GM12878 (cell line): ENCODE measurements around the gene KCNG1. TPM values are rescaled to one million over a fixed set of nuclear protein-coding genes. Genes with fewer than 3 reads are reported as not detected.
A peak's percentile ranks its signal among the peaks of the same experiment; 100 is the strongest.

Source experiments
- ASH2L ChIP-seq: fragments of 300-600, 200-600 bp; sonication (generic); IDR thresholded peaks from 2 replicates; pipeline ENCODE4 v1.6.1; 2017; ENCODE audit warnings: low read depth, mild to moderate bottlenecking, borderline replicate concordance
- CREB1 ChIP-seq: IDR thresholded peaks from 2 replicates; pipeline ENCODE4 v1.6.1; 2012; ENCODE audit warnings: low read depth, mild to moderate bottlenecking, inconsistent platforms
- JUND ChIP-seq: IDR thresholded peaks from 2 replicates; pipeline ENCODE4 v1.6.1; 2012; ENCODE audit warnings: low read depth, mild to moderate bottlenecking, low read length, improper control_type of control experiment, moderate library complexity
- NFXL1 ChIP-seq: fragments of 450-650 bp; IDR thresholded peaks from 2 replicates; pipeline ENCODE4 v1.6.1; 2017; ENCODE audit warnings: antibody characterized with exemption, mild to moderate bottlenecking, borderline replicate concordance
- NFYA ChIP-seq: IDR thresholded peaks from 2 replicates; pipeline ENCODE4 v1.6.1; 2011; ENCODE audit warnings: low read depth, mild to moderate bottlenecking, low read length, improper control_type of control experiment, borderline replicate concordance
- NR2C1 ChIP-seq: fragments of 450-650 bp; IDR thresholded peaks from 2 replicates; pipeline ENCODE4 v1.6.1; 2017; ENCODE audit warnings: antibody characterized with exemption, mild to moderate bottlenecking, moderate library complexity
- PAX5 ChIP-seq: IDR thresholded peaks from 2 replicates; pipeline ENCODE4 v1.6.1; 2011; ENCODE audit warnings: low read depth, low read length, borderline replicate concordance
- PML ChIP-seq: IDR thresholded peaks from 2 replicates; pipeline ENCODE4 v1.6.1; 2012; ENCODE audit warnings: low read length, inconsistent platforms
- POLR2AphosphoS2 ChIP-seq: IDR thresholded peaks from 2 replicates; pipeline ENCODE4 v1.6.1; 2011; ENCODE audit warnings: low read depth, mild to moderate bottlenecking, low read length, improper control_type of control experiment, moderate library complexity
- SMARCA5 ChIP-seq: fragments of 450-650 bp; IDR thresholded peaks from 2 replicates; pipeline ENCODE4 v1.6.1; 2017; ENCODE audit warnings: mild to moderate bottlenecking
- SMC3 ChIP-seq: IDR thresholded peaks from 2 replicates; pipeline ENCODE4 v1.6.1; 2011; ENCODE audit warnings: low read length, improper control_type of control experiment, borderline replicate concordance
- SREBF1 ChIP-seq: IDR thresholded peaks from 2 replicates; pipeline ENCODE4 v1.6.1; 2012; ENCODE audit warnings: mild to moderate bottlenecking, low read length
- ZBED1 ChIP-seq: IDR thresholded peaks from 2 replicates; pipeline ENCODE4 v1.6.1; 2016; ENCODE audit warnings: borderline replicate concordance
- ZSCAN29 ChIP-seq: fragments of 450-650 bp; IDR thresholded peaks from 2 replicates; pipeline ENCODE4 v1.6.1; 2017; ENCODE audit warnings: mild to moderate bottlenecking, moderate library complexity
- polyA plus RNA-seq, 11 experiments: library from polyadenylated mRNA; depleted of rRNA in 4 of 11; unstranded in 6 of 11; stranded (reverse) in 5 of 11; fragments of >200 nt; fragmentation: Nextera tagmentation in 4 of 11; fragmentation: Illumina TruSeq in 1 of 11; extraction: Ambion mirVana in 4 of 11; extraction: Trizol in 1 of 11; gene quantifications; 1 replicate in 1 of 11; 2 replicates in 10 of 11; pipeline versions ENCODE4 v1.2.1 to v1.2.3, GENCODE V29; 2011 to 2016; ENCODE audit warnings: inconsistent platforms in 2 of 11, missing spikeins in 2 of 11, low read depth in 1 of 11
- total RNA-seq, 4 experiments: library from RNA; depleted of rRNA in 3 of 4; stranded (reverse); fragments of >200 nt in 3 of 4; fragmentation: Illumina TruSeq in 1 of 4; extraction: Trizol in 1 of 4; gene quantifications; 2 replicates each; pipeline versions ENCODE4 v1.2.1 to v1.2.3, GENCODE V29; 2013 to 2021
- TF ChIP-seq, protein P1 (sequence below): fragments of 450-650 bp; formaldehyde crosslinking; IDR thresholded peaks from 2 replicates; pipeline ENCODE4 v1.4.0; 2022; ENCODE audit warnings: mild to moderate bottlenecking, moderate library complexity
- TF ChIP-seq, protein P2 (sequence below): fragments of 450-650 bp; IDR thresholded peaks from 2 replicates; pipeline ENCODE4 v1.6.1; 2018; ENCODE audit warnings: borderline replicate concordance, mild to moderate bottlenecking; ENCODE audit not compliant: partially characterized antibody
- TF ChIP-seq, protein P3 (sequence below): fragments of 150-350 bp; IDR thresholded peaks from 2 replicates; pipeline ENCODE4 v1.6.1; 2016; ENCODE audit warnings: low read depth, low read length

The KCNG1 gene
- total and polyA plus RNA-seq, 10 of the 15 experiments (the other 5 are each of a cell fraction or from before 2014, with no cell fraction given): not detected

DNA sequence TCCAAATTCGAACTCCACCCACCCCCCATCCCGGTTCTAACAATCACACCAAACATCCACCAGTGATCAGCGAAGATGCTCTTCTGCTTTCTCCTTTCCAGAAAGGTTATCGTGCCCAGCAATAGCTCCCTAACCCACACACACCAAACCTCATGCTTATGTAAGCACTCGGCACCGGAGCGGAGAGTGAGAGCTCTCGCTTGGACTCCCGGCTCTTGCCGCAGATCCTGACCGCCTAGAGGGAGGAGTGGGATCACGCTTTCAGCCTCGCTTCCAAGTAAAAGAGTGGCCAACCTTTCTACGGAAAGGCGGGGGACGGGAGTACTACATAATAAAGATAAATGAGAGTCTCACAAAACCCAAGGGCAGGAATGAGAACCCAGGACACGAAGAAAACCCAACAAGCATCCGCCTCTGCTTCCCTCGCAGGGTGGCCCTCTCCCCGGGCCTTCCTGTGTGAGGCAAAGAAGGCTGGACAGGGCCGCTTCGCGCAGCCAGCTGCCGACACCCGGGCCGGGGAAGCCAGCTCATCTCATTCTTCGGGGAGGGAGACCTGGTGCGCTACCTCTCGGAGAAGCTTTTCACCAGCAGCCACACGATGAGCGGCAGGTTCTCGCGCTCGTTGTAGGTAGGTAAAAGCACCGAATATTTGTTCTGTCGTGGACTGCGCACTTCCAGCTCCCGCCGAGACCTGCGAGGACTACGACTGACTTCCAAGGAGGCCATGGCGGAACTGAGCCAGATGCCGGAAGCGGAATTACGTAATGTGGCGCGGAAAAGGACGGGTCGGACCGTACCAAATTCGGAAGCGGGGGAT, 64.9 kb downstream of the KCNG1 start, which contains the start of gene DPM1 (continued):
- TF ChIP-seq, protein P1, sequence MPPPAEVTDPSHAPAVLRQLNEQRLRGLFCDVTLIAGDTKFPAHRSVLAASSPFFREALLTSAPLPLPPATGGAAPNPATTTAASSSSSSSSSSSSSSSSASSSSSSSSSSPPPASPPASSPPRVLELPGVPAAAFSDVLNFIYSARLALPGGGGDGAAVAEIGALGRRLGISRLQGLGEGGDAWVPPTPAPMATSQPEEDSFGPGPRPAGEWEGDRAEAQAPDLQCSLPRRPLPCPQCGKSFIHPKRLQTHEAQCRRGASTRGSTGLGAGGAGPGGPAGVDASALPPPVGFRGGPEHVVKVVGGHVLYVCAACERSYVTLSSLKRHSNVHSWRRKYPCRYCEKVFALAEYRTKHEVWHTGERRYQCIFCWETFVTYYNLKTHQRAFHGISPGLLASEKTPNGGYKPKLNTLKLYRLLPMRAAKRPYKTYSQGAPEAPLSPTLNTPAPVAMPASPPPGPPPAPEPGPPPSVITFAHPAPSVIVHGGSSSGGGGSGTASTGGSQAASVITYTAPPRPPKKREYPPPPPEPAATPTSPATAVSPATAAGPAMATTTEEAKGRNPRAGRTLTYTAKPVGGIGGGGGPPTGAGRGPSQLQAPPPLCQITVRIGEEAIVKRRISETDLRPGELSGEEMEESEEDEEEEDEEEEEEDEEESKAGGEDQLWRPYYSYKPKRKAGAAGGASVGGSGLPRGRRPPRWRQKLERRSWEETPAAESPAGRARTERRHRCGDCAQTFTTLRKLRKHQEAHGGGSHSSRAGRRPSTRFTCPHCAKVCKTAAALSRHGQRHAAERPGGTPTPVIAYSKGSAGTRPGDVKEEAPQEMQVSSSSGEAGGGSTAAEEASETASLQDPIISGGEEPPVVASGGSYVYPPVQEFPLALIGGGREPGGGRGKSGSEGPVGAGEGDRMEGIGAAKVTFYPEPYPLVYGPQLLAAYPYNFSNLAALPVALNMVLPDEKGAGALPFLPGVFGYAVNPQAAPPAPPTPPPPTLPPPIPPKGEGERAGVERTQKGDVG (CRISPR knock-in tag): no peak
- no peak for TF ChIP-seq SREBF1
- TF ChIP-seq POLR2AphosphoS2: peak; percentile 90
- peak; percentile 91 for TF ChIP-seq CREB1
- TF ChIP-seq, protein P2, sequence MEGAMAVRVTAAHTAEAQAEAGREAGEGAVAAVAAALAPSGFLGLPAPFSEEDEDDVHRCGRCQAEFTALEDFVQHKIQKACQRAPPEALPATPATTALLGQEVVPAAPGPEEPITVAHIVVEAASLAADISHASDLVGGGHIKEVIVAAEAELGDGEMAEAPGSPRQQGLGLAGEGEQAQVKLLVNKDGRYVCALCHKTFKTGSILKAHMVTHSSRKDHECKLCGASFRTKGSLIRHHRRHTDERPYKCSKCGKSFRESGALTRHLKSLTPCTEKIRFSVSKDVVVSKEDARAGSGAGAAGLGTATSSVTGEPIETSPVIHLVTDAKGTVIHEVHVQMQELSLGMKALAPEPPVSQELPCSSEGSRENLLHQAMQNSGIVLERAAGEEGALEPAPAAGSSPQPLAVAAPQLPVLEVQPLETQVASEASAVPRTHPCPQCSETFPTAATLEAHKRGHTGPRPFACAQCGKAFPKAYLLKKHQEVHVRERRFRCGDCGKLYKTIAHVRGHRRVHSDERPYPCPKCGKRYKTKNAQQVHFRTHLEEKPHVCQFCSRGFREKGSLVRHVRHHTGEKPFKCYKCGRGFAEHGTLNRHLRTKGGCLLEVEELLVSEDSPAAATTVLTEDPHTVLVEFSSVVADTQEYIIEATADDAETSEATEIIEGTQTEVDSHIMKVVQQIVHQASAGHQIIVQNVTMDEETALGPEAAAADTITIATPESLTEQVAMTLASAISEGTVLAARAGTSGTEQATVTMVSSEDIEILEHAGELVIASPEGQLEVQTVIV: no peak
- TF ChIP-seq SMC3: no peak
- TF ChIP-seq, protein P3, sequence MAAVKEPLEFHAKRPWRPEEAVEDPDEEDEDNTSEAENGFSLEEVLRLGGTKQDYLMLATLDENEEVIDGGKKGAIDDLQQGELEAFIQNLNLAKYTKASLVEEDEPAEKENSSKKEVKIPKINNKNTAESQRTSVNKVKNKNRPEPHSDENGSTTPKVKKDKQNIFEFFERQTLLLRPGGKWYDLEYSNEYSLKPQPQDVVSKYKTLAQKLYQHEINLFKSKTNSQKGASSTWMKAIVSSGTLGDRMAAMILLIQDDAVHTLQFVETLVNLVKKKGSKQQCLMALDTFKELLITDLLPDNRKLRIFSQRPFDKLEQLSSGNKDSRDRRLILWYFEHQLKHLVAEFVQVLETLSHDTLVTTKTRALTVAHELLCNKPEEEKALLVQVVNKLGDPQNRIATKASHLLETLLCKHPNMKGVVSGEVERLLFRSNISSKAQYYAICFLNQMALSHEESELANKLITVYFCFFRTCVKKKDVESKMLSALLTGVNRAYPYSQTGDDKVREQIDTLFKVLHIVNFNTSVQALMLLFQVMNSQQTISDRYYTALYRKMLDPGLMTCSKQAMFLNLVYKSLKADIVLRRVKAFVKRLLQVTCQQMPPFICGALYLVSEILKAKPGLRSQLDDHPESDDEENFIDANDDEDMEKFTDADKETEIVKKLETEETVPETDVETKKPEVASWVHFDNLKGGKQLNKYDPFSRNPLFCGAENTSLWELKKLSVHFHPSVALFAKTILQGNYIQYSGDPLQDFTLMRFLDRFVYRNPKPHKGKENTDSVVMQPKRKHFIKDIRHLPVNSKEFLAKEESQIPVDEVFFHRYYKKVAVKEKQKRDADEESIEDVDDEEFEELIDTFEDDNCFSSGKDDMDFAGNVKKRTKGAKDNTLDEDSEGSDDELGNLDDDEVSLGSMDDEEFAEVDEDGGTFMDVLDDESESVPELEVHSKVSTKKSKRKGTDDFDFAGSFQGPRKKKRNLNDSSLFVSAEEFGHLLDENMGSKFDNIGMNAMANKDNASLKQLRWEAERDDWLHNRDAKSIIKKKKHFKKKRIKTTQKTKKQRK: no peak
- TF ChIP-seq NR2C1: no peak
- no peak for TF ChIP-seq NFXL1
- TF ChIP-seq JUND: no peak
- no peak for TF ChIP-seq ZSCAN29
- TF ChIP-seq SMARCA5: peak; percentile 61; the same call in 1 of the 2 replicates
- TF ChIP-seq ASH2L: no peak
- TF ChIP-seq PML: peak; percentile 96
- TF ChIP-seq PAX5: peak; percentile 17; the same call in 1 of the 2 replicates
- 0 out of 2 replicates have a peak, but pooled peaks have one; percentile 56 for TF ChIP-seq ZBED1
- TF ChIP-seq NFYA: no peak
